A172 (cell line): ENCODE results near the gene RABL3. TPM values are rescaled to one million over a fixed set of nuclear protein-coding genes. Genes with fewer than 3 reads are reported as not detected.
"Not testable (repeated sequence)": the region's sequence is repeated elsewhere in the genome, so short reads cannot be mapped to it uniquely, and the experiment has no call there.

Source experiments
- DNase-seq: peaks from one replicate; pipeline ENCODE4 v3.0.0-alpha.2; 2015; ENCODE audit warnings: low spot score
- total RNA-seq: library from RNA; depleted of rRNA; stranded (reverse); fragments of >200 nt; shearing (Covaris generic); gene quantifications from 2 replicates; pipeline ENCODE4 v1.2.3, GENCODE V29; 2014

Gene RABL3
- total RNA-seq, 1 experiment from 2014 or later = 24.4 TPM

GRCh38 chr3:120683213-120683612 is 59.1 kb downstream of the RABL3 start:
- no peak for DNase-seq

GRCh38 chr3:120682095-120682681 is 60.1 kb downstream of the RABL3 start, which contains the start of gene HGD:
Gene HGD (minus strand): TSS chr3:120682239. CDS start chr3:120682111, 128 bp downstream.
- no peak for DNase-seq

GRCh38 chr3:120681506-120682038 is 60.7 kb downstream of the RABL3 start:
- no peak for DNase-seq

GRCh38 chr3:120681018-120681417 is 61.3 kb downstream of the RABL3 start:
- DNase-seq = no peak

- DNase-seq = no peak
These were observed 62.0 kb downstream of the RABL3 start for GRCh38 chr3:120680193-120680894.

- no peak for DNase-seq
These were observed 63.3 kb downstream of the RABL3 start for GRCh38 chr3:120678984-120679383.

- peak; percentile 51 for DNase-seq
These were observed 63.9 kb downstream of the RABL3 start for GRCh38 chr3:120678331-120678947.

- DNase-seq = not testable (repeated sequence)
These were observed 65.1 kb downstream of the RABL3 start for GRCh38 chr3:120677193-120677592.

GRCh38 chr3:120673116-120673515 is 69.2 kb downstream of the RABL3 start:
- no peak for DNase-seq

GRCh38 chr3:120670576-120670975 is 71.7 kb downstream of the RABL3 start:
- peak; percentile 12 for DNase-seq

- DNase-seq = no peak
These were observed 77.4 kb downstream of the RABL3 start for GRCh38 chr3:120664926-120665325.

- DNase-seq = no peak
These were observed 80.4 kb downstream of the RABL3 start for GRCh38 chr3:120661945-120662344.

- no peak for DNase-seq
These were observed 81.0 kb downstream of the RABL3 start for GRCh38 chr3:120661106-120661905.

- no peak for DNase-seq
These were observed 82.5 kb downstream of the RABL3 start for GRCh38 chr3:120659834-120660233.

GRCh38 chr3:120659285-120659684 is 83.0 kb downstream of the RABL3 start:
- no peak for DNase-seq

GRCh38 chr3:120652896-120653545 is 89.3 kb downstream of the RABL3 start:
- DNase-seq = no peak

- no peak for DNase-seq
These were observed 90.0 kb downstream of the RABL3 start for GRCh38 chr3:120652281-120652680.

GRCh38 chr3:120650311-120650710 is 92.0 kb downstream of the RABL3 start:
- DNase-seq = no peak

- no peak for DNase-seq
These were observed 92.5 kb downstream of the RABL3 start for GRCh38 chr3:120649830-120650233.

GRCh38 chr3:120648290-120648689 is 94.0 kb downstream of the RABL3 start:
- DNase-seq = no peak

GRCh38 chr3:120646771-120647432 is 95.4 kb downstream of the RABL3 start:
- DNase-seq = no peak
